Heart left ventricle (tissue), 13 donors: ENCODE data around the gene AKAP13.

Experiments used
- CTCF ChIP-seq, 12 donors: fragments of 200-600 bp; sonication (generic) in 4 of 12; IDR thresholded peaks; one replicate each; pipeline versions ENCODE4 v1.5.0 to v1.8.0; 2018 to 2022; ENCODE audit warnings: antibody characterized with exemption in 12 of 12, mild to moderate bottlenecking in 5 of 12
- POLR2A ChIP-seq, 2 donors: fragments of 450-650 bp; IDR thresholded peaks; one replicate each; pipeline ENCODE4 v1.6.1; 2017; ENCODE audit warnings: antibody characterized with exemption in 2 of 2, mild to moderate bottlenecking in 2 of 2, moderate library complexity in 2 of 2
- donor health status: ischemic (EF 13 %, LVEDD 7.1; RV severe dilation, severe dysfunction).
- donor health status: DM: no; HTN: yes; CAD: no.
- donor health status: DM: no; HTN: no; CAD: no.
- donor health status: ischemic (EF 25% LVEDD 6.9; RV normal size, moderate dysfunction).
- donor health status: ischemic (EF 25% LVEDD 5.7; RV mildly dilated, moderate dysfunction).
- donor health status: ischemic (EF 35%, LVEDD 5.7; RV mildly dilated, moderate dysfunction).
- donor health status: nonischemic (EF 11% LVEDD 7.7; RV severe dilation, severe dysfunction).
- donor health status: DM: yes; HTN: yes; CAD: no.
- donor health status: PGD.
- donor health status: ischemic (EF 29% LVEDD 5.4; RV normal size, mild dysfunction).
- donor health status: nonischemic (EF 23%, LVEDD 6.1; RV moderate dilation, normal function).

- no peak for TF ChIP-seq POLR2A (IDR thresholded peaks at IDR 0.05)
- no peak for TF ChIP-seq CTCF (IDR thresholded peaks at IDR 0.05)
Measured at GRCh38 chr15:85777250-85778106, 397.1 kb downstream of the AKAP13 start.
